AG10803 (cell line): ENCODE data around the gene CNPPD1.
A peak's percentile ranks its signal among the peaks of the same experiment; 100 is the strongest.

Experiments
- DNase-seq: peaks from one replicate; pipeline ENCODE4 v3.0.0; 2010; ENCODE audit warnings: low read depth
- H3K4me3 ChIP-seq: 2 replicates; pipeline ENCODE4 v1.5.1; 2011; ENCODE audit warnings: mild to moderate bottlenecking, low read length, control low read depth
- TF ChIP-seq, protein P1 (sequence below): conservative IDR thresholded peaks from 2 replicates; pipeline ENCODE4 v1.5.1; 2011; ENCODE audit warnings: mild to moderate bottlenecking, low read length, control low read depth, inconsistent platforms

CNPPD1 gene

DNA sequence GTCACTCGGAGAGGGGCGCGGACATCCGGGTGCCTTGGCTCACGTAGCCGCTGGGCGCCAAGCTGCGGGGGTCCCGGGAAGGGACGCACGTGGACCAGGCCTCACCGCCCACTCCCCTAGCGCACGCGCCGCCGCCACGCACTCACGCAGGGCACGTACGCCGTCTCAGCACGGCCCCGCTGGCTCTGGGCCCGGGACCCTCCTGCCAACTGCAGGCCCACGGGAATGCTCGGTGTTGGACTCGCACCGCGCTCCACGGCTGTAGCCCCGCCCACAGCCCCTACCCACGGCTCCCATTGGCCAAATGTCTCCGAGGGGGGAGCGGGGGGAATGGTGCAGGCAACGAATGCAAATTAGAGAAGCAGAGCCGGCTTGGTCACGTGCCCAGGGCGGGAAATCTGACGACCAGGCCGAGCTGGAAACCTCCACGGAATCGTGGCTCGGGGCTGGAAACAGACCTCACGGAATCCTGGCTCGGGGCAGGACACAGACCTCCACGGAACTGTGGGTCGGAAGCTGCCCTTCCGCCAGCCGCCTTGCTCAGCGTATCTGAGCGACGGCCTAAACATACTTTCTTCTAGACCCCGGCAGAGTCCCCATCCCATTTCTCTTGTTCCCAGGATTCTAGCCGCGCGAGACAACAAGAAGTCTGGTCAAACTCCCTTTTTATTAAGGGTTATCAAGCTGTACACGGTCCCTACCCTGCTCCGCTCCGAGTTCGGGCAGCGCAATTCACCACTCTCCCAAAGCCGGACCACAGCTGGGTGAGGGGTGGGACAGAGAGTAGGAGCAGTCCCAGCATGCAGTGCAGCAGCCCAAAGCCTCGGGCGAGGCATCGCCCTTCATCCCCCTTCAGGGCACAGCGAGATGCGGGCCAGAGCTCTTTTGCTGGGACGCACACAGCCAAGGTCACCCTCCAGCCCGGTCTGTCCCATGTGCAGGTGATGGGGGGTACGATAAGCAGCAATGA, 42.3 kb upstream of the CNPPD1 start, which contains the start of gene ABCB6:
ABCB6 (minus strand) TSS at position 227 of the 970 bp plus-strand sequence. CDS start 285 bp downstream, outside the sequence.
- TF ChIP-seq, protein P1, sequence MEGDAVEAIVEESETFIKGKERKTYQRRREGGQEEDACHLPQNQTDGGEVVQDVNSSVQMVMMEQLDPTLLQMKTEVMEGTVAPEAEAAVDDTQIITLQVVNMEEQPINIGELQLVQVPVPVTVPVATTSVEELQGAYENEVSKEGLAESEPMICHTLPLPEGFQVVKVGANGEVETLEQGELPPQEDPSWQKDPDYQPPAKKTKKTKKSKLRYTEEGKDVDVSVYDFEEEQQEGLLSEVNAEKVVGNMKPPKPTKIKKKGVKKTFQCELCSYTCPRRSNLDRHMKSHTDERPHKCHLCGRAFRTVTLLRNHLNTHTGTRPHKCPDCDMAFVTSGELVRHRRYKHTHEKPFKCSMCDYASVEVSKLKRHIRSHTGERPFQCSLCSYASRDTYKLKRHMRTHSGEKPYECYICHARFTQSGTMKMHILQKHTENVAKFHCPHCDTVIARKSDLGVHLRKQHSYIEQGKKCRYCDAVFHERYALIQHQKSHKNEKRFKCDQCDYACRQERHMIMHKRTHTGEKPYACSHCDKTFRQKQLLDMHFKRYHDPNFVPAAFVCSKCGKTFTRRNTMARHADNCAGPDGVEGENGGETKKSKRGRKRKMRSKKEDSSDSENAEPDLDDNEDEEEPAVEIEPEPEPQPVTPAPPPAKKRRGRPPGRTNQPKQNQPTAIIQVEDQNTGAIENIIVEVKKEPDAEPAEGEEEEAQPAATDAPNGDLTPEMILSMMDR: no peak
- DNase-seq: peak; percentile 92
- peak within 1 kb of the TSS; percentile 68 for H3K4me3 ChIP-seq

DNA sequence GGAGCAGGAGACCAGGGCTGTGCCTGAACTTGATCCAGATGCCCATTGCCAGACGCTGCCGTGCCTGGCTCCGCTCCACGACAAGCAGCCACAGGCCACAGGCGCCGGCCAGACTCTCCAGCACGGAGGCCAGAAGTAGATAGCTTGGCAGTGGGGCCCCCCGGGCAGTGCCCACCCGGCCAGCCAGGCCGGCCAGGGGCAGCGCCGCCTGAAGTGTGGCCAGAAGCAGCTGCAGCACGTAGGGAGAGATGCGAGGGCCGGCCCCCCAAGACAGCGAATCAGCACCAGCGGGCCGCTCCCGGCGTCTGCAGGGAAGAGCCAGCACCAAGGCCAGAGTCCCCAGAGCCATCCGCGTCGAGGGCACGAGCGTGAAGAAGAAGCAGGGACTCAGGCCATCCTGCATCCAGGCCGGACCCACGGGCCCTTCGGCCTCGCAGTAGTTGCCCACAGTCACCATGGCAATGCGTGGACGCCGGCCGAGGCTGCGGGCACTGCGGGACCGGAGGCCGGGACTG, 41.5 kb upstream of the CNPPD1 start:
- peak; percentile 74 for DNase-seq
- peak overlapping the region; percentile 68 for H3K4me3 ChIP-seq
- TF ChIP-seq, protein P1: no peak

DNA sequence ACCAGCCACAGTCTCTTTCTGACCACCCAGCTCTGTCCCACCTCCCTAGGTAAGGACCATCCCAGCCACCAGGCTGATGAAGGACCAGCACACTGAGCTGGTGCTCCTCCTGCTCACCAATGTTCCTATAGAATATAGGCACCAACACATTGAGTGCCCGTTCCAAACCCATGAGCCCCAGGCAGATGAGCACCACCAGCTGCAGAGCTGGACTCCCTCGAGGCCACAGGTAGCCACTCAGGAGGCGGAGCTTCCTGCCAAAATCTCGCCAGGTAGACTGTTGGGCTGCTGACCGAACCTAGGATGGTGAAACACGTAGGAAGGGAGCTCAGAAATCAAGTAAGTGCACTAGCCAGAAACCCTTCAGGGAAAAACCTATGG, 39.8 kb upstream of the CNPPD1 start:
- TF ChIP-seq, protein P1: no peak
- H3K4me3 ChIP-seq: no peak overlapping the region

DNA sequence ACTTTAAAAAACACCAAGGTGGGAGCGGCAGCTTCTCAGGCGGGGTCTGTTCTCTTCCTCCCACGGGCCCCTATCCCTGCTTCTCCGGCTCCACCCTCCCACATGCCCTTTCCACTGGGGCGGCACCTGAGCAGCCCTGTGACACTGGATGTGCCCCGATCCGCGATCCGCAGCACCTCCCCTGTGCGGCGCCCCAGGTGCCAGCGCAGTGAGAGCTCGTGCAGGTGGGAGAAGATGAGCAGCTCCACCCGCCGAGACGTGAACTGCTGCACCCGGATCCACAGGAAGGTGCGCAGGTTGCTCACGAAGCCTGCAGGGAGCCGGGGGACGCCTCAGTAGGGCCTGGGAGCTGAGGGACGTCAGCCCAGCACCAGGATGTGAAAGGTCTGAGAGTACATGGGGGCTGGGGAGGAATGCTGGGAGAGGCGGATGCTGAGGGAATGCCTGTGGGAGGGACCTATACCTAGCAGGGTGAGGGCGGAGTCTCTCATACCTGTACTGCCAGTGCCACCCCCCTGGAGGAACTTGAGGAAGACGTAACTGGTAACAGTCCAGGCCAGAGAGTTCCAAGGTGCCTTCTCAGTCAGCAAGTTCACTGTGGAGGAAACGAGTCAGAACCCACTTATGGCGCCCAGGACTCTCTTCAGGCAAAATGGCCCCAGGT, 39.3 kb upstream of the CNPPD1 start:
- DNase-seq: no peak
- TF ChIP-seq, protein P1: no peak
- H3K4me3 ChIP-seq: no peak overlapping the region

More for the DNA sequence above, 39.8 kb upstream of the CNPPD1 start:
- DNase-seq: no peak

DNA sequence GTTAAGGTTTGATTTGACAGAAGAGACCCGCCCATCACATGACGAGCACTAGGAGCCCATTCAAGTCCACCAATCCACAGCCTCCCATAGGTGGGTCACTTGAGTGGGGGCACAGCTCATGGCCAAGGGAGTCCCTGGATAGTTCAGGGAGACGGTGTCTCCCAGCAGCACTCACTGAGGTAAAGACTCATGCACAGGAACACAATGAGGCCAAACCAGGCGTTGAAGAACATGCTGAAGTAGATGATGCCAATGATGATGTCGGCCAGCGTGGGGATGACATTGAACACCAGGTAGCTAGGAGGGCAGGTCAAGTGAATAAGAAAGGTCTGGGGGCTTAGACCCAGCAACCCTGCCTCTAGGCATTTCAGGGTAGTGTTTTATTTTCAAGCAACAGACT, 38.1 kb upstream of the CNPPD1 start:
- TF ChIP-seq, protein P1: no peak
- DNase-seq: no peak
- no peak overlapping the region for H3K4me3 ChIP-seq

DNA sequence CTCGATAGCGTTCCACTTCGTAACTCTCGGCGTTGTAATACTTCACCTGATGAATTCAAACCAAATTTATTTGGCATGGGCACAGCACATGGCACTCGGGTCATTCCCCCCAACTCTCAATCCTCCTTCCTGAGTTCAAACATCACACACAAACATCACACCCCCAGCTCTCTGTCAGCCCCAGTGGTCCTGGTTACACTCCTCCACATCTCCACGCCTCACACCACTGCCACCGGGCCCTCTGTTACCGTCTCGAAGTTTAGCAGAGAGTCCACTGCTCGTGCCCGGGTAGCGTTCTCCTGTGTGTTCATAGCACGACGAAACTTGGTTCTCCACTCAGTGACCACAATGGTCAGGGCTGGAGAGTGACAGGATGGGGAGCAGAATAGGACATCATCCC, 37.4 kb upstream of the CNPPD1 start:
- no peak for DNase-seq
- TF ChIP-seq, protein P1: no peak
- no peak overlapping the region for H3K4me3 ChIP-seq
